NCI-H2171 (cell line): ENCODE results near the gene INO80D.
"Not testable (repeated sequence)": the region's sequence is repeated elsewhere in the genome, so short reads cannot be mapped to it uniquely, and the experiment has no call there.

ENCODE experiments used
- DNase-seq: peaks from one replicate; lab custom pipeline; 2025; lab: John Stamatoyannopoulos, UW

Gene INO80D

DNA sequence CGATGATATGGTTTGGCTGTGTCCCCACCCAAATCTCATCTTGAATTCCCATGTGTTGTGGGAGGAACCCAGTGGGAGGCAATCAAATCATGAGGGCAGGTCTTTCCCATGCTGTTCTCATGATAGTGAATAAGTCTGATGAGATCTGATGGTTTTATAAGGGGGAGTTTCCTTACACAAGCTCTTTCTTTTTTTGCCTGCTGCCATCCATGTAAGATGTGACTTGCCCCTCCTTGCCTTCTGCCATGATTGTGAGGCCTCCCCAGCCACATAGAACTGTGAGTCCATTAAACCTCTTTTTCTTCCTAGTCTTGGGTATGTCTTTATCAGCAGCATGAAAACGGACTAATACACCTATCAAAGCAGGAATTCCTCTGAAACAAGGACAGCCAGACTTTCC, 107.2 kb downstream of the INO80D start:
- not testable (repeated sequence) for DNase-seq

DNA sequence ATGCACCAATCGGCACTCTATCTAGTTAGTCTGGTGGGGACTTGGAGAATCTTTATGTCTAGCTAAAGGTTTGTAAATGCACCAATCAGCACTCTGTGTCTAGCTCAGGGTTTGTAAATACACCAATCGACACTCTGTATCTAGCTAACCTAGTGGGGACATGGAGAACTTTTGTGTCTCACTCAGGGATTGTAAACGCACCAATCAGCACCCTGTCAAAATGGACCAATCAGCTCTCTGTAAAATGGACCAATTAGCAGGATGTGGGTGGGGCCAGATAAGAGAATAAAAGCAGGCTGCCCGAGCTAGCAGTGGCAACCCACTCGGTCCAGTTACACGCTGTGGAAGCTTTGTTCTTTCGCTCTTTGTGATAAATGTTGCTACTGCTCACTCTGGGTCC, 108.3 kb downstream of the INO80D start:
- not testable (repeated sequence) for DNase-seq

DNA sequence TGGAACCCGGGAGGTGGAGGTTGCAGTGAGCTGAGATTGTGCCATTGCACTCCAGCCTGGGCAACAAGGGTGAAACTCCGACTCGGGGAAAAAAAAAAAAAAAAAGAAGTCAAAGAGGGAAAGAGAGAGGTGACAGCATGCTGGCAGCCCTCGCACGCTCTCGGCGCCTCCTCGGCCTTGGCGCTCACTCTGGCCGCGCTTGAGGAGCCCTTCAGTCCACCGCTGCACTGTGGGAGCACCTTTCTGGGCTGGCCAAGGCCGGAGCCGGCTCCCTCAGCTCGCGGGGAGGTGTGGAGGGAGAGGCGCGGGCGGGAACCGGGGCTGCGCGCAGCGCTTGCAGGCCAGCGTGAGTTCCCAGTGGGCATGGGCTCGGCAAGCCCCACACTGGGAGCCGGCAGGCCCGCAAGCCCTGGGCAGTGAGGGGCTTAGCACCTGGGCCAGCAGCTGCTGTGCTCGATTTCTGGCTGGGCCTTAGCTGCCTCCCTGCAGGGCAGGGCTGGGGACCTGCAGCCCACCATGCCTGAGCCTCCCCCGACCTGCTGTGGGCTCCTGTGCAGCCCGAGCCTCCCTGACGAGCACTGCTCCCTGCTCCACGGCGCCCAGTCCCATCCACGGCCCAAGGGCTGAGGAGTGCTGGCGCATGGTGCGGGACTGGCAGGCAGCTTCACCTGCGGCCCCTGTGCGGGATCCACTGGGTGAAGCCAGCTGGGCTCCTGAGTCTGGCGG, 108.9 kb downstream of the INO80D start:
- not testable (repeated sequence) for DNase-seq

DNA sequence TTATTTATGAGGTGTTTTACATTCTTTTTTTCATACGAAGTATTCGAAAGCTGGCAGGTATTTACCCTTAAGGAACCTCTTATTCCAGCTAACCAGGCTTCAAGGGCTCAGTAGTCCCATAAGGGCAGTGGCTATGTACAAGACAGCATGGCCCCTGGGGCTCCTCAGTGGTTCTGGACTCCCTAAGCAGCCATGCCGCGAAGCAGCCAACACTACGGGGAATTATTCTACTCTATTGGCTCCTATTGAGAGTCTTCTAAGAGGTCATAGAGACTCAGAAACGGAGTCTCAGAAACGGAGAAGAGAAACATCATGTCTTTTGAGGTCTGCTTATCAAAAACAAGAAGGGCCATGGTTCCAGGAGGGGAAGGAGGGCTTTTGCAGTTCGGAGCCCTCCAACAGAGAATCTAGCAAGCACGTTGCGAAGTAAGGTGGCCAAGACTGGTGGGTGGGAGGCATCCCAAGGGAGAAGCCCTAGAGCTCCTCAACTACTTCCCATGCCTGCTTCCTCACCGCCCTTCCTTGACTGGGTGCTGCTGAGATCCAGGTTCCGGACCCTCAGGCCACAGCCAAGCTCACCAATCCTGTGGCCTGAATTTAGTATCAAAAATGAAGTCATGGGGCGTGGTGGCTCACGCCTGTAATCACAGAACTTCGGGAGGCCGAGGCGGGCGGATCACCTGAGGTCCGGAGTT, 109.7 kb downstream of the INO80D start:
- DNase-seq, result no peak

DNA sequence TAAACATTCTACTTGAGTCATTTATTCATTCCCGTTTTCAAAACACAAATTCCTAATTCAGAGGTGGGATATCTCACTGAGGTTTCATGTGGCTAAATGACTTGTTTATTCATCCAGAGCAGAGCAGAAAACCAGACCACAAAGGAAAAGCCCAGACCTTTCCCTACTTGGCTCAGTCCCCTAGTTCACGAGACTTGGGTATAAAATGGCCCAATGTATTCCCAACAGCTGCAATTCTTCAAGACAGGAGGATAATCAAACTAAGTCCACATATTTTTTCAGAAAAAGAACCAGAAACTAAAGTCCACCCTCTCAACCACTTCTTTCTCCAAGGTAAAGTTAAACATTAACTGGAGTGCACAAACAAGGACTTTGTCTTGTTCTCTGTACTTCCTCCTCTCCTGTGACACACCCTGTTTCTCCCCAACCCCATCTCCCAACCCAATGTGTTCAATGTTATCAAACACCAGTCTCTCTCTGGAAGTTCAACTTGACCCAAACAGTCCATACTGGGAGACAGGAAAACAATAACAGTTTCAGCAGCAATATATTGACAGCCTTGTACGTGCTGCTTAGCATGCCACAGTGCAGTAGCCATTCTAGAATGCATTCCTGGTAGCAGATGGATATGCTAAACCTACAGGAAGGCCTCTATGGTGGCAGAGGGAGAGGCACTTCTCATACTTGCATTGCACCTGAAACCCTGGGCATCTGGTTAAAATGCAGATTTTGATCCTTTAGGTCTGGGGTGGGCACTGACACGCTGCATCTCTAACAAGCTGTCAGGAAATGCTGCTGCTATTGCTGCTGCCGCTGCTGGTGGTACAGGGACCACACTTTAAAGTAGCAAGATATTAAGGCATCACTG, 110.7 kb downstream of the INO80D start:
- no peak for DNase-seq

DNA sequence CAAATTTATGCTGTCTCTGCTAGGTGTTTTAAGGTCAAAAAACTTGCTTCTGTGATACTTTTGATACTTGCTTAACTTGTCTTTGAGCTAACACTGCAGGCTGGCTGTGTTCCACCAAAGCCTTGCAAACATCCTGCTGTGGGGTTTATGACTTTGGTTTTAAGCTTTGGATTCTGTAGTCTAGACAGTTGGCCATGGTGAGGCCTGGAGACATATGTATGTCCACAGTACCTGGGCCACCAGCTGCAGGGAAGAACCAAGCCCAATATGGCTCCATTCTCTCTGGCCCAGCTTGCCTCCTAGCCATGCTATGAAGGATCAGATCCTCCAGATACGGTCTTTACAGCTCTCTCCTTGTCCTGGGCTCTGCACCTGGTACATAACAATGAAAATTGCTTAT, 113.9 kb downstream of the INO80D start:
- no peak for DNase-seq

DNA sequence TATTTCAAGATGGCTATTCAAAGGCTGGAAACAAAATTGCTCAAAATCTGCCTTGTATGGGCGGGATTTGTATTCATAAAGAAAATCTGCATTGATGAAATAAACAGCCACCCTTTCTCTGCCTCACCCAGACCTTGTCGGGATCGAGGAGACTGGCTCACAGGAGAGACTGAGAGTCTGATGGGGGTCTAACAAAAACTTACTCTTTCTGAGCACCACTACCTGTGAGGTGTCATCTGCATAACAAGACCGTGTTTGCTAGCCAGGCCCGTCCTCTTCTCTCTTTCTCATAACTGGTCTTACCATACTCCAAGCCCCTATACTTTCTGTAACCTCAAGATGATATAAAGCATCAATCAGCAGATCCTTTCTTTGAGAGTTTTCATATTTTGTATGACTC, 115.6 kb downstream of the INO80D start:
- DNase-seq, result no peak

DNA sequence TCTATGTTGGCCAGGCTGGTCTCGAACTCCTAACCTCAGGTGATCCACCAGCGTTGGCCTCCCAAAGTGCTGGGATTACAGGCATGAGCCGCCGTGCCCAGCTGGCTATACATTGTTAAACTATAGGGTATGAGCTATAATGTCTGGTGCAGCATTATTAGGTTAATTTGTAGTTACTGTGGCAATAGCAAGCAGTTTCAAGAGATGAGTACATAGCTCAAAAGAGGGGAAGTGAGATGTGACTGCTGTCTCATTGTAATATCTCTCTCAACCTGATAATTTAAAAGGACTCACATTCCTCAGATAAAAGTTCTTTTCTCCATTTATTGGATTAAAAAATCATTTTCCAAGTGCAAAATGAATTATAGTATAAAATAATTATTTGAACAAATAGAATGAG, 116.4 kb downstream of the INO80D start:
- no peak for DNase-seq

DNA sequence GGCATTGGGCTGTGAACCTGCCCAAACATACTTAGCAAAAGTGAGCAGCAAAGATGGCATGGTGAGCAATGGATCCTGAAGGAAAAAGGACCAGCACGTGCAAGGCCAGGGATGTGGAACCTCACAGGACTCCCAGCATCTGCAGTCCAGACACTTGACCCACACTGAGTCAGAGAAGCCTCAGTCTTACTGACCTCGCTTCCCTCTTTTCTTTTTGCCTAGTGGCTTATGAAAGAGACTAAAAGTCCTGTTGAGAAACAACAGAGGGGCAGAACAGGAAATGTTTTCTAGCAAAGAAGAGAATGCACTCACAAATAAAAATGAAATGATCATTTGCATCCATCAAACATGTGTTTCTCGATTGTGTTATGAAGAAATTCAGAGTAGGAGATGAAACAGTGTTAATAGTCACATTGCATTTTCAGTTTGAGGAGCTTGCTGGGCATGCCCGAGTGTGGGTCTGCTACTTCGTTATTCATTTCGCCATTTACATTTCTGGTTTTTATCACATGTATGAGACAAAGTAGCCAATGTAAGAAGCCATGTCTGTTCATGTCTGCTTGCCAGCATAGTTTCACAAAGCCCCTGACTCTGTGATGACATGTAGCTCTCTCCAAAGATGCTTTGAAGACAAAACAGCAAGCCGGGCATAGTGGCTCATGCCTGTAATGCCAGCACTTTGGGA, 118.4 kb downstream of the INO80D start:
- DNase-seq, result no peak

DNA sequence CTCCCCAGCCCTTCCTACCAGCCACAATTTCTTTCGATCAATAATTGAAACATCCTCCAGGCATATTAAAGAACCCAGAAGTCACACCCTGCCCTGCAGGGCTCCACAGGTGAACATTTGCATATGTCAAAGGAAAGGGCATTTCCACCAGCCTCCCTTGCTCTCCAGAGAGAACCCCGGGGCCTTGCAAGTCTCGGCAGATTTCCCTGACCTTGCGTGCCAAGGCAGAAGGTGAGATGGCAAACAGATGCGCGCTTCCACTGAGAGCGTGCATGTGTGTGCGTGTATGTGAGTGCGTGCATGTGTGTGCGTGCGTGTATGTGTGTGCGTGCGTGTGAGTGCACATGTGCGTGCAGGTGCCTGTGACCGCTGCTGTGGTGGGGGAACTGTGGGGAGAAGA, 120.3 kb downstream of the INO80D start:
- peak; percentile 89 for DNase-seq

DNA sequence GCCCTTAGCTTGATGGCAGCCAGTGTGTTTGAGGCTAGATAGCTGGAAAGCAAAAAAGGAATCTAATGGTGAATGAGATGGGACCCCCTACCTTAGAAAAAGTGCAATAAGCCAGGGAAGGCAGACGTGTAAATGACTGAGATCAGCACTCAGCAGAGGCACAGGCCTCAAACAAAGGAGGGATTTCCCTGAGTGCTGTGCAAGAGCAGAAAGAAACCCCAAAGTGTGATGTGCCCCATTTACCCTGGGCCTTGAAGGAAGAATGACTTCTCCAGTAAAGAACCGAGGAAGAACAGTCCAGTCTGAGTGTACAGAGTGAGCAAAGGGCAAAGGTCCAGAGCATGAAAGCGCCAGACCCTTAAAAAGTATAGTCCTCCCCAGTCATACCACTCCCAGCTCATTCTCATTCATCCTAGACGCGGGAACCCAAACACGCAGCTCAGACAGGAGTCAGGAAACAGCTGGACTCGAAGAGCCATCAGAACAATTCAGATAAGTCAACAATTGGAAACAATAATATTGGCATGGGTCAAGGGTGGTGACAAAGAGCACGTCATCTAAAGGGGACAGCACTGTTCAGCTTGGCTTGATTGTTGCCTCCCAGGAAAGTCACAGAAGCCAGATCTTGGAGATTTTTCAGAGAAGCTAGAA, 121.7 kb downstream of the INO80D start:
- DNase-seq, result no peak

DNA sequence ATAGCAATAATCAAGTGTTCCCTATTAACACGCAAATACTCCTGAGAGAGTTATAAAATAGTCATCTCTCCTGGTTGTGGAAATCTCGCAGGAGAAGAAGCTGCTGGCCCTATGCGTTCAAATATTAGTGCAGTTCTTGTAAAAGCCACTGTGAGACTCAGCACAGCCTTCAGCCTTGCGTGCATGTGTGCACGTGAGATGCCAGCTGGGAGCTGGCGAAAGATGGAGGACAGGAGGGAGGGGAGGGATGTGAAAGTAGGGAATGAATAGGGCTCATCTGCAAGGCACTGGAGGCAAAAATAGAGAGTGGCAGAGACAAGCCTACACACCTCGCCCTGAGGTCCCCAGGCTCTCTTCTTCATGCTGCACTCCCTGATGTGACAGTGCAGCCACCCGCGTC, 126.5 kb downstream of the INO80D start:
- DNase-seq, result peak; percentile 7

DNA sequence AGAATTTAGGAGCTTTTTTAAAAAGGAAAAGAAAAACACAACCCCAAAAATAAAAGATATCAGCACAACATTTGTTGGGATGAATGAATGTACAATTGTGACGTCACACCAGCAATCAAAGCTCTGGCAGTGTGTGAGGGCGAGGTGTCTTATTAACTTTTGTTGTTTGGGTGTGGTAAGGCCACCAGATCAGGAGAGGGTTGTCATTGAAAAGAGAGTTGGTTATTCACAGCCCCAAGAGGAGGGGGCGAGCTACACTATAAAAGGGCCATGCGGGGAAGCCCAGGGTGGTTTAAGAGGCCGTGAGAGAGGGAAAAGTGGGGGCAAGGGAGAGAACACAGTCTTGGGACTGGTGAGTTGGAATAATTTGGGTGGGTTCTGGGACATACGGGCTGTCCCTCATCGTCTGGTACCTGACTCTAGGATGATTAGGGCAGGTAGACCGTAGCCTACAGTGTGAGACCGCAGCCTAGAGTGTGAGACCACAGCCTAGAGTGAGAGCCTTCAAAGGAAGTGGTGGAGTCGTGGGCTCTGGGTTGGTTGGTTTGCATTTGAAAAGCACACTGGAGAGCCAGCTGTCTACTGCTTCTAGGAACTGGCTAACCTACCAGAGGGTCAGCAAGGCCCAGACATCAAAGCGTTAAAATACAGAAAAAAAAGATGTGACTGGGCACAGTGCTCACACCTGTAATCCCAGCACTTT, 128.4 kb downstream of the INO80D start:
- DNase-seq, result no peak

DNA sequence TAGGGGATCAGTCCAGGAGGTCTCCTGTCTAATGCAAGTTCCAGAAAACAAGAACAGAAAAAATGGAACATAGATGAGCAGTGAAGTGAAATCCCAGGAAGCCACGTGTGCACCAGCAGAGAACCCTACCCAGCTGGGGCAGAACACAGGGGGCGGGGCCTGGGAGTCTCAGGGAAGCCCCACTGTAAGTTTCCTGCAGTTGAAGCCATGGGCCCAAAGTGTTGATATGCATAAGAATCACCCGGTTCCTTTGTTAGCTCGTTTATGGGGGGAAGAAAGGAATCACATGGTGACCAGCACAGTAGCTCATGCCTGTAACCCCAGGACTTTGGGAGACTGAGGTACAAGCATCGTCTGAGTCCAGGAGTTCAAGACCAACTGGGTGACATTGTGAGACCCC, 131.3 kb downstream of the INO80D start:
- no peak for DNase-seq

DNA sequence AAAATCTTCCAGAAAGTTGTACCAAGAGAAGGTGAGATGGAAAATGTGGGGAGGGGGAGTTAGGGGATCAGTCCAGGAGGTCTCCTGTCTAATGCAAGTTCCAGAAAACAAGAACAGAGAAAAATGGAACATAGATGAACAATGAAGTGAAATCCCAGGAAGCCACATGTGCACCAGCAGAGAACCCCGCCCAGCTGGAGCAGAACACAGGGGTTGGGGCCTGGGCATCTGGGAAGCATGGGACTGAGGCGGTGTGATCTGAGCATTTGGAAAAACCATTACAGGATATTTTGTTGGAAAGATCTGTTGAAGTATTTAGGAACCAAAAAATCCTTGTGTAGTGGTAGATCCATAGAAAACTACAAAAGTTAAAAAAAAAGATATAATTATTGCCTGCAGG, 133.7 kb downstream of the INO80D start:
- no peak for DNase-seq

DNA sequence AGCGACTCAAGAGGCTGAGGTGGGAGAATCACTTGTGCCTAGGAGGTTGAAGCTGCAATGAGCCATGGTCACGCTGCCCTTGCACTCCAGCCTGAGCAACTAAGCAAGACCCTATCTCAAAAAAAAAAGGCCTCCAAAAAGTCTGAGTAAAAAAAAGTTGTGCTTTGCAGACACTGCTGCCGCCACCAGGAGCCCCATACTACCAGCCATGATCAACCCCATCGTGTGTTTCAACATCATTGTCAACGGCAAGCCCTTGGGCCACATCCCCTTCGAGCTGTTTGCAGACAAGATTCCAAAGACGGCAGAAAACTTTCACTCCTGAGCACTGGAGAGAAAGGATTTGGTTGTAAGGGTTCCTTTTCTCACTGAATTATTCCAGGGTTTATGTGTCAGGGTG, 137.1 kb downstream of the INO80D start:
- DNase-seq, result no peak

DNA sequence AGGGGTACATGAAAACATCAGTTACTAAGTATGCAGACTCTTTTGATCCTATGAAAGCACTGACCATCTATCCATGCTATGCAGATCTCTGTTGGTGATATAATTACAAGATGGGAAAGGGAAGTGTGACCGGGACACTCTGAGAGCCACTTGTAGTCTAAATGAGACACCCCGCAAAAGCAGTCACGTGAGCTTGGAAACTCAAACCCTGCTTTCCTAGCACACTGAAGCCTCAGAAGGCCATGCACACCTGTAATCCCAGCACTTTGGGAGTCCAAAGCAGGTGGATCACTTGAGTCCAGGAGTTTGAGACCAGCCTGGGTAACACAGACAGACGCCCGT, 137.5 kb downstream of the INO80D start:
- no peak for DNase-seq

DNA sequence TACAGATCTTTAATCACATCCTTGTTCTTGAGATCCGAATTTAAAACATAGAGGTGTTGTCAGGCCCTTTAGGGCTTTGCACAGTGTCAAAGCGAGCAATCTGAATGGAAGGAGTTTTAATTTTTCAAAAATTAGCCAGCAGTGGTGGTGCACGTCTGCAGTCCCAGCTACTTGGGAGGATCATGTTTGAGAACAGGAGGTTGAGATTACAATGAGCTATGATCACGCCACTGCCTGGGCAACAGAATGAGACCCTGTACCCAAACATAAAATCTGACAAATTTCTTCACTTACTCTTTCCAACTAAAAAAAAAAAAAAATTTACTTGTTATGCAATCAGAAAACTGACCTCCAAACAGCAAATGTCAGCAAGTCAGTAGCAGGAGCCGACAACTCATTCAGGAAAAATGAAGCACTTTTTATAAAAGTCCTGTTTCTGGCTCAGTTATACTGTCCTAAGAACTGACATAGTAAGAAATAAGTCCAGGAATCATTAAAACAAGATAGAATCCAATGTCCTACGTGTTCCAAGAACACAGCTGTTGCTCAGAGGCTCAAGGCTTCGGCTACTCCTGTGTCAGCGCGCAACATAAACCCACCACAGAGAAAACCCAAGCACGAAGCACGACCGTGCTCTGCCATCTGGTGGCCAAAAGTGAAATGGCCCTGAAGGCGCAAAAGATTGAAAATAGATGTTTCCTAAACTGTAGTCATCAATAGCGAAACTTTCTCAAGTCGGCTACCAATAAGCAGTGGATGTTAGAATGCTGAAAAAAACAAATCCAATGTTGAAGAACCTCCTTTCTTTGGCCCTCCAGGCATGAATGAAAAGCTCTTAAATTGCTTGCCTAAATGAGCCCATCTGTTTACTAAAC, 138.1 kb downstream of the INO80D start:
- peak; percentile 66 for DNase-seq

DNA sequence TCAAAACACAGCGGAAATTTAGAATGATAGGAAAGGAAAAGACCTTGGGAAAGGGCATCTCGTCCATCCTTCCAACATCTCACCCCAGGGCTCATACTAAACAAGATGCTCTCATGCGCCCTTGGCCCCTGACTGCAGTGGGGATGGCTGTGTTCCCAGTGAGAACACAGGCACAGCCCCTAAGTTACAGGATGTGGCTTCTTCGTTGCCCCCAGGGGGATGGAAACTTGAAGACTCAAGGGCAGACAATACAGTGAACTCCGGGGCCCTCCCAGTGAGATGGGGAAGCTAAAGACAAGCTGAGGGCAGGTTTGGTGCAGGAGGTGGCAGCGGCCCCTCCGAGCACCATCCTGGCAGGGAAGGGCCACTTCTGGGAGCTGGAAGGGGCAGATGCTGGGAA, 139.7 kb downstream of the INO80D start:
- no peak for DNase-seq
